DMS153 treated with DMSO at 0.1 percent for 48 hours (cell line): Measurements from ENCODE around the gene FOXR1.
A peak's percentile ranks its signal among the peaks of the same experiment; 100 is the strongest.
"Not testable (repeated sequence)": the region's sequence is repeated elsewhere in the genome, so short reads cannot be mapped to it uniquely, and the experiment has no call there.

Experiments used
- DNase-seq: peaks from one replicate; lab custom pipeline; 2025; ENCODE audit not compliant: unreplicated experiment; lab: John Stamatoyannopoulos, UW

Gene FOXR1

GRCh38 chr11:118939953-118940598 is 31.5 kb upstream of the FOXR1 start:
- no peak for DNase-seq

GRCh38 chr11:118947091-118947490 is 24.5 kb upstream of the FOXR1 start:
- DNase-seq = no peak

- no peak for DNase-seq
These were observed 23.6 kb upstream of the FOXR1 start for GRCh38 chr11:118948000-118948399.

GRCh38 chr11:118953265-118953664 is 18.3 kb upstream of the FOXR1 start:
- DNase-seq = peak; percentile 2

GRCh38 chr11:118953976-118954375 is 17.6 kb upstream of the FOXR1 start:
- DNase-seq = not testable (repeated sequence)

- DNase-seq = peak; percentile 18
These were observed 15.3 kb upstream of the FOXR1 start, which contains the start of gene UPK2 for GRCh38 chr11:118956094-118956846. UPK2 (plus strand) TSS chr11:118956298; CDS start chr11:118956351, 53 bp downstream.

- DNase-seq = no peak
These were observed 14.6 kb upstream of the FOXR1 start for GRCh38 chr11:118956847-118957469.

- DNase-seq = no peak
These were observed 14.0 kb upstream of the FOXR1 start for GRCh38 chr11:118957549-118957948.

- no peak for DNase-seq
These were observed 13.6 kb upstream of the FOXR1 start for GRCh38 chr11:118957968-118958367.

GRCh38 chr11:118958577-118958976 is 13.0 kb upstream of the FOXR1 start:
- DNase-seq = no peak

- no peak for DNase-seq
These were observed 10.4 kb upstream of the FOXR1 start for GRCh38 chr11:118961189-118961588.

- DNase-seq = no peak
These were observed 10.0 kb upstream of the FOXR1 start for GRCh38 chr11:118961591-118961990.

- DNase-seq = not testable (repeated sequence)
These were observed 2.1 kb upstream of the FOXR1 start for GRCh38 chr11:118969508-118969907.

- DNase-seq = no peak
These were observed 2.4 kb downstream of the FOXR1 start for GRCh38 chr11:118973985-118974384.

GRCh38 chr11:118975771-118976709 is 4.5 kb downstream of the FOXR1 start:
- no peak for DNase-seq

- no peak for DNase-seq
These were observed 7.9 kb downstream of the FOXR1 start for GRCh38 chr11:118979434-118979833.

- DNase-seq = no peak
These were observed 8.8 kb downstream of the FOXR1 start for GRCh38 chr11:118980191-118980881.

GRCh38 chr11:118984337-118984736 is 12.8 kb downstream of the FOXR1 start:
- DNase-seq = not testable (repeated sequence)

- DNase-seq = no peak
These were observed 13.3 kb downstream of the FOXR1 start for GRCh38 chr11:118984825-118985224.

GRCh38 chr11:118988280-118988679 is 16.7 kb downstream of the FOXR1 start:
- no peak for DNase-seq
